ENCODE results near the gene DNAH10.

Gene DNAH10

GRCh38 chr12:123845881-123846280 lies 83.8 kb downstream of the DNAH10 start:
- no peak for DNase-seq

- no peak for DNase-seq
Observed at GRCh38 chr12:123846340-123846739, 84.2 kb downstream of the DNAH10 start.

GRCh38 chr12:123847019-123847418 lies 84.9 kb downstream of the DNAH10 start:
- DNase-seq, result no peak

- DNase-seq, result no peak
Observed at GRCh38 chr12:123847876-123848275, 85.8 kb downstream of the DNAH10 start.

- DNase-seq, result no peak
Observed at GRCh38 chr12:123849517-123849916, 87.4 kb downstream of the DNAH10 start.

GRCh38 chr12:123850246-123851134 lies 88.4 kb downstream of the DNAH10 start:
- DNase-seq, result no peak

- DNase-seq, result no peak
Observed at GRCh38 chr12:123853396-123854070, 91.4 kb downstream of the DNAH10 start.

- DNase-seq, result no peak
Observed at GRCh38 chr12:123854232-123854631, 92.1 kb downstream of the DNAH10 start.

- no peak for DNase-seq
Observed at GRCh38 chr12:123854918-123855317, 92.8 kb downstream of the DNAH10 start.

GRCh38 chr12:123856681-123857080 lies 94.6 kb downstream of the DNAH10 start:
- no peak for DNase-seq

- DNase-seq, result no peak
Observed at GRCh38 chr12:123858176-123858575, 96.1 kb downstream of the DNAH10 start.

GRCh38 chr12:123859035-123859434 lies 96.9 kb downstream of the DNAH10 start:
- no peak for DNase-seq

- no peak for DNase-seq
Observed at GRCh38 chr12:123860377-123860776, 98.3 kb downstream of the DNAH10 start.

- DNase-seq, result no peak
Observed at GRCh38 chr12:123861392-123861791, 99.3 kb downstream of the DNAH10 start.

- DNase-seq, result no peak
Observed at GRCh38 chr12:123867141-123867540, 105.0 kb downstream of the DNAH10 start.

GRCh38 chr12:123868791-123869190 lies 106.7 kb downstream of the DNAH10 start:
- DNase-seq, result no peak

- no peak for DNase-seq
Observed at GRCh38 chr12:123873793-123874192, 111.7 kb downstream of the DNAH10 start.

- DNase-seq, result no peak
Observed at GRCh38 chr12:123877968-123878367, 115.9 kb downstream of the DNAH10 start.

GRCh38 chr12:123879101-123879500 lies 117.0 kb downstream of the DNAH10 start:
- DNase-seq, result no peak

- no peak for DNase-seq
Observed at GRCh38 chr12:123879691-123880090, 117.6 kb downstream of the DNAH10 start.

GRCh38 chr12:123882161-123882705 lies 120.1 kb downstream of the DNAH10 start:
- DNase-seq, result no peak

GRCh38 chr12:123886258-123886657 lies 124.2 kb downstream of the DNAH10 start:
- no peak for DNase-seq

GRCh38 chr12:123886931-123887582 lies 125.0 kb downstream of the DNAH10 start:
- no peak for DNase-seq
